ENCODE measurements around the gene CLECL1.

CLECL1 gene

GRCh38 chr12:9732921-9733461 is at the start of gene CLECL1:
CLECL1 (minus strand) TSS chr12:9733097.
- peak; percentile 80 for DNase-seq

GRCh38 chr12:9781360-9781759 is 48.5 kb upstream of the CLECL1 start:
- DNase-seq = no peak

- DNase-seq = no peak
Measured at GRCh38 chr12:9779209-9779608, 46.3 kb upstream of the CLECL1 start.

- no peak for DNase-seq
Measured at GRCh38 chr12:9776781-9777180, 43.9 kb upstream of the CLECL1 start.

GRCh38 chr12:9773216-9773877 is 40.5 kb upstream of the CLECL1 start:
- DNase-seq = peak; percentile 61

- peak; percentile 93 for DNase-seq
Measured at GRCh38 chr12:9763025-9763424, 30.1 kb upstream of the CLECL1 start.

- DNase-seq = peak; percentile 45
Measured at GRCh38 chr12:9762369-9762768, 29.5 kb upstream of the CLECL1 start.

GRCh38 chr12:9761419-9761781 is 28.5 kb upstream of the CLECL1 start:
- DNase-seq = no peak

- peak; percentile 96 for DNase-seq
Measured at GRCh38 chr12:9760699-9761418, 28.0 kb upstream of the CLECL1 start, which contains the start of gene CD69. CD69 (minus strand) TSS chr12:9760901; CDS start chr12:9760820, 81 bp downstream.

- DNase-seq = peak; percentile 62
Measured at GRCh38 chr12:9760120-9760519, 27.2 kb upstream of the CLECL1 start.

GRCh38 chr12:9759694-9760093 is 26.8 kb upstream of the CLECL1 start:
- peak; percentile 58 for DNase-seq

GRCh38 chr12:9758119-9758518 is 25.2 kb upstream of the CLECL1 start:
- peak; percentile 76 for DNase-seq

GRCh38 chr12:9757433-9758025 is 24.6 kb upstream of the CLECL1 start:
- peak; percentile 47 for DNase-seq

- no peak for DNase-seq
Measured at GRCh38 chr12:9756706-9757105, 23.8 kb upstream of the CLECL1 start.

- DNase-seq = no peak
Measured at GRCh38 chr12:9756170-9756569, 23.3 kb upstream of the CLECL1 start.

- DNase-seq = no peak
Measured at GRCh38 chr12:9755567-9755966, 22.7 kb upstream of the CLECL1 start.

- DNase-seq = no peak
Measured at GRCh38 chr12:9755035-9755434, 22.1 kb upstream of the CLECL1 start.

- DNase-seq = no peak
Measured at GRCh38 chr12:9754099-9754927, 21.4 kb upstream of the CLECL1 start.

GRCh38 chr12:9753498-9753897 is 20.6 kb upstream of the CLECL1 start:
- no peak for DNase-seq

GRCh38 chr12:9753073-9753472 is 20.2 kb upstream of the CLECL1 start:
- no peak for DNase-seq

GRCh38 chr12:9752145-9752933 is 19.4 kb upstream of the CLECL1 start:
- DNase-seq = no peak

Data from OCI-M1 (cell line).